GM12874 (cell line): ENCODE measurements around the gene MYO7B.

Experiments used
- TF ChIP-seq, protein P1 (sequence below): IDR thresholded peaks from 2 replicates; pipeline ENCODE4 v1.5.1; 2011; ENCODE audit warnings: low read depth, mild to moderate bottlenecking, control low read depth, low read length, moderate library complexity; ENCODE audit not compliant: insufficient read depth

MYO7B gene

GRCh38 chr2:127560931-127561280, 25.4 kb downstream of the MYO7B start:
- TF ChIP-seq, protein P1, sequence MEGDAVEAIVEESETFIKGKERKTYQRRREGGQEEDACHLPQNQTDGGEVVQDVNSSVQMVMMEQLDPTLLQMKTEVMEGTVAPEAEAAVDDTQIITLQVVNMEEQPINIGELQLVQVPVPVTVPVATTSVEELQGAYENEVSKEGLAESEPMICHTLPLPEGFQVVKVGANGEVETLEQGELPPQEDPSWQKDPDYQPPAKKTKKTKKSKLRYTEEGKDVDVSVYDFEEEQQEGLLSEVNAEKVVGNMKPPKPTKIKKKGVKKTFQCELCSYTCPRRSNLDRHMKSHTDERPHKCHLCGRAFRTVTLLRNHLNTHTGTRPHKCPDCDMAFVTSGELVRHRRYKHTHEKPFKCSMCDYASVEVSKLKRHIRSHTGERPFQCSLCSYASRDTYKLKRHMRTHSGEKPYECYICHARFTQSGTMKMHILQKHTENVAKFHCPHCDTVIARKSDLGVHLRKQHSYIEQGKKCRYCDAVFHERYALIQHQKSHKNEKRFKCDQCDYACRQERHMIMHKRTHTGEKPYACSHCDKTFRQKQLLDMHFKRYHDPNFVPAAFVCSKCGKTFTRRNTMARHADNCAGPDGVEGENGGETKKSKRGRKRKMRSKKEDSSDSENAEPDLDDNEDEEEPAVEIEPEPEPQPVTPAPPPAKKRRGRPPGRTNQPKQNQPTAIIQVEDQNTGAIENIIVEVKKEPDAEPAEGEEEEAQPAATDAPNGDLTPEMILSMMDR = no peak

GRCh38 chr2:127561371-127561770, 25.9 kb downstream of the MYO7B start:
- TF ChIP-seq, protein P1 = no peak

GRCh38 chr2:127562936-127563335, 27.5 kb downstream of the MYO7B start:
- TF ChIP-seq, protein P1 = no peak

GRCh38 chr2:127563458-127564428, 28.3 kb downstream of the MYO7B start:
- TF ChIP-seq, protein P1 = no peak

- TF ChIP-seq, protein P1 = no peak
These were observed 29.2 kb downstream of the MYO7B start for GRCh38 chr2:127564429-127565260.

- TF ChIP-seq, protein P1 = no peak
These were observed 30.0 kb downstream of the MYO7B start for GRCh38 chr2:127565261-127566138.
